ENCODE data around the gene SEMA5A. TPM values are rescaled to one million over a fixed set of nuclear protein-coding genes. Genes with fewer than 3 reads are reported as not detected.

The SEMA5A gene
- polyA plus RNA-seq, 3 donors: not detected

GRCh38 chr5:9338796-9339195, 207.1 kb downstream of the SEMA5A start:
- Mint-ChIP-seq H3K27ac (no peak overlapping the region), H3K27me3 (ENCODE audit: low read depth in 3 of 3) (peaks cover 0 to 2% (median 0%) of the 10 kb centered on the region in 3 donors), H3K36me3 (no peaks in the 10 kb centered on the region), H3K4me3 (no peak overlapping the region), H3K4me1 (no peaks in the 10 kb centered on the region), H3K9me3 (peaks cover 0 to 14% (median 4%) of the 10 kb centered on the region in 7 donors)
- no peak for TF ChIP-seq CTCF (IDR thresholded peaks at IDR 0.05)
- H3K4me1 ChIP-seq (ENCODE audit: control insufficient read depth in 1 of 2, insufficient read depth in 2 of 2, low read length in 2 of 2): no peaks in the 10 kb centered on the region
- no peaks in the 10 kb centered on the region for H3K36me3 ChIP-seq (replicated peaks in 1 of 2; ENCODE audit: control insufficient read depth in 1 of 2, insufficient read depth in 2 of 2, low read length in 2 of 2)
- DNase-seq: no peak
- no peak overlapping the region for H2AFZ ChIP-seq (ENCODE audit: insufficient read depth, low read depth, low read length, poor library complexity, severe bottlenecking)
- H3K9me3 ChIP-seq (replicated peaks in 1 of 2; ENCODE audit: control insufficient read depth in 1 of 2, insufficient read depth in 1 of 2, low read length in 2 of 2): peaks cover 0 to 4% of the 10 kb centered on the region in 2 donors
- H3K4me2 ChIP-seq (replicated peaks; ENCODE audit: extremely low read depth, low read length, poor library complexity, severe bottlenecking): no peak overlapping the region
- intact Hi-C loops (cut with micrococcal nuclease): no loop called here
- no peaks in the 10 kb centered on the region for H4K20me1 ChIP-seq (ENCODE audit: insufficient read depth, low read length)
- no peak overlapping the region for H3K27ac ChIP-seq (ENCODE audit: low read depth in 1 of 2, low read length in 2 of 2)
- H3K27me3 ChIP-seq (ENCODE audit: control insufficient read depth in 2 of 2, insufficient read depth in 2 of 2, low read length in 2 of 2): no peaks in the 10 kb centered on the region
- no peak overlapping the region for H3K9ac ChIP-seq (ENCODE audit: insufficient read depth, low read length, poor library complexity, severe bottlenecking)
- H3K4me3 ChIP-seq (replicated peaks in 1 of 3; ENCODE audit: low read depth in 2 of 3, low read length in 3 of 3): no peak overlapping the region
- H3K79me2 ChIP-seq (ENCODE audit: insufficient read depth, low read length): no peaks in the 10 kb centered on the region
- WGBS (ENCODE audit: insufficient coverage): no CpG with 5 or more reads among the region's 4 CpGs

GRCh38 chr5:9337928-9338595, 207.8 kb downstream of the SEMA5A start:
- no peaks in the 10 kb centered on the region for H3K79me2 ChIP-seq (ENCODE audit: insufficient read depth, low read length)
- DNase-seq: no peak
- intact Hi-C loops (cut with micrococcal nuclease): no loop called here
- H3K9me3 ChIP-seq (replicated peaks in 1 of 2; ENCODE audit: control insufficient read depth in 1 of 2, insufficient read depth in 1 of 2, low read length in 2 of 2): peaks cover 0 to 4% of the 10 kb centered on the region in 2 donors
- no peak overlapping the region for H3K27ac ChIP-seq (ENCODE audit: low read depth in 1 of 2, low read length in 2 of 2)
- H3K9ac ChIP-seq (ENCODE audit: insufficient read depth, low read length, poor library complexity, severe bottlenecking): no peak overlapping the region
- H3K36me3 ChIP-seq (replicated peaks in 1 of 2; ENCODE audit: control insufficient read depth in 1 of 2, insufficient read depth in 2 of 2, low read length in 2 of 2): no peaks in the 10 kb centered on the region
- no peaks in the 10 kb centered on the region for H4K20me1 ChIP-seq (ENCODE audit: insufficient read depth, low read length)
- no peak overlapping the region for H3K27ac Mint-ChIP-seq
- H3K9me3 Mint-ChIP-seq: peaks cover 0 to 14% (median 4%) of the 10 kb centered on the region in 7 donors
- no peak overlapping the region for H3K4me3 Mint-ChIP-seq
- WGBS (ENCODE audit: insufficient coverage): 81% methylated on average over 2 of the region's 4 CpGs
- peaks cover 0 to 2% (median 0%) of the 10 kb centered on the region in 3 donors for H3K27me3 Mint-ChIP-seq (ENCODE audit: low read depth in 3 of 3)
- H3K4me2 ChIP-seq (replicated peaks; ENCODE audit: extremely low read depth, low read length, poor library complexity, severe bottlenecking): no peak overlapping the region
- no peaks in the 10 kb centered on the region for H3K4me1 Mint-ChIP-seq
- no peak for TF ChIP-seq CTCF (IDR thresholded peaks at IDR 0.05)
- H2AFZ ChIP-seq (ENCODE audit: insufficient read depth, low read depth, low read length, poor library complexity, severe bottlenecking): no peak overlapping the region
- no peaks in the 10 kb centered on the region for H3K27me3 ChIP-seq (ENCODE audit: control insufficient read depth in 2 of 2, insufficient read depth in 2 of 2, low read length in 2 of 2)
- no peak overlapping the region for H3K4me3 ChIP-seq (replicated peaks in 1 of 3; ENCODE audit: low read depth in 2 of 3, low read length in 3 of 3)
- H3K36me3 Mint-ChIP-seq: no peaks in the 10 kb centered on the region
- H3K4me1 ChIP-seq (ENCODE audit: control insufficient read depth in 1 of 2, insufficient read depth in 2 of 2, low read length in 2 of 2): no peaks in the 10 kb centered on the region
